ENCODE measurements around the gene ATP6V0A1.
A peak's percentile ranks its signal among the peaks of the same experiment; 100 is the strongest.

ATP6V0A1 gene

GRCh38 chr17:42421507-42422338 is 37.0 kb upstream of the ATP6V0A1 start:
- DNase-seq (ENCODE audit: low read depth, low spot score) = no peak
- Histone ChIP-seq H3K4me3 (ENCODE audit: low read length) (peak overlapping the region; percentile 64; the same call in 1 of the 2 replicates), H3K27me3 (ENCODE audit: control insufficient read depth, insufficient read depth, low read length) (no peaks in the 10 kb centered on the region), H3K9me3 (ENCODE audit: control insufficient read depth, insufficient read depth, low read length) (no peaks in the 10 kb centered on the region), H3K4me1 (ENCODE audit: control insufficient read depth, insufficient read depth, low read length) (0 out of 2 replicates have a peak, but pooled peaks cover 3% of the 10 kb centered on the region), H3K36me3 (ENCODE audit: control insufficient read depth, insufficient read depth, low read length) (no peaks in the 10 kb centered on the region), H3K27ac (ENCODE audit: low read length) (no peak overlapping the region)
- no CpG with 5 or more reads among the region's 59 CpGs for WGBS (ENCODE audit: insufficient coverage, insufficient read length)

- Histone ChIP-seq H3K4me3 (ENCODE audit: low read length) (peak overlapping the region; percentile 64; the same call in 1 of the 2 replicates), H3K27ac (ENCODE audit: low read length) (no peak overlapping the region)
- DNase-seq (ENCODE audit: low read depth, low spot score) = no peak
Observed at GRCh38 chr17:42422412-42422957, 36.2 kb upstream of the ATP6V0A1 start.

GRCh38 chr17:42422958-42423712 is 35.5 kb upstream of the ATP6V0A1 start, which contains the start of gene CAVIN1:
Gene CAVIN1, minus strand, starts transcription at chr17:42423256. Its CDS starts 159 bp downstream, at chr17:42423097.
- peak; percentile 85 for DNase-seq (ENCODE audit: low read depth, low spot score)
- Histone ChIP-seq H3K27ac (ENCODE audit: low read length) (no peak within 1 kb of the TSS), H3K27me3 (ENCODE audit: control insufficient read depth, insufficient read depth, low read length) (no peaks in the 10 kb centered on the region), H3K36me3 (ENCODE audit: control insufficient read depth, insufficient read depth, low read length) (no peaks in the 10 kb centered on the region), H3K4me3 (ENCODE audit: low read length) (peak within 1 kb of the TSS; percentile 64; the same call in 1 of the 2 replicates), H3K9me3 (ENCODE audit: control insufficient read depth, insufficient read depth, low read length) (no peaks in the 10 kb centered on the region), H3K4me1 (ENCODE audit: control insufficient read depth, insufficient read depth, low read length) (0 out of 2 replicates have a peak, but pooled peaks cover 3% of the 10 kb centered on the region)
- WGBS (ENCODE audit: insufficient coverage, insufficient read length) = no CpG with 5 or more reads among the region's 58 CpGs

More at GRCh38 chr17:42422412-42422957, 36.2 kb upstream of the ATP6V0A1 start:
- Histone ChIP-seq H3K9me3 (ENCODE audit: control insufficient read depth, insufficient read depth, low read length) (no peaks in the 10 kb centered on the region), H3K4me1 (ENCODE audit: control insufficient read depth, insufficient read depth, low read length) (0 out of 2 replicates have a peak, but pooled peaks cover 3% of the 10 kb centered on the region), H3K36me3 (ENCODE audit: control insufficient read depth, insufficient read depth, low read length) (no peaks in the 10 kb centered on the region), H3K27me3 (ENCODE audit: control insufficient read depth, insufficient read depth, low read length) (no peaks in the 10 kb centered on the region)
- WGBS (ENCODE audit: insufficient coverage, insufficient read length) = no CpG with 5 or more reads among the region's 44 CpGs

GRCh38 chr17:42423766-42424165 is 34.9 kb upstream of the ATP6V0A1 start:
- Histone ChIP-seq H3K4me3 (ENCODE audit: low read length) (no peak overlapping the region), H3K27ac (ENCODE audit: low read length) (no peak overlapping the region), H3K9me3 (ENCODE audit: control insufficient read depth, insufficient read depth, low read length) (no peaks in the 10 kb centered on the region), H3K4me1 (ENCODE audit: control insufficient read depth, insufficient read depth, low read length) (0 out of 2 replicates have a peak, but pooled peaks cover 3% of the 10 kb centered on the region), H3K36me3 (ENCODE audit: control insufficient read depth, insufficient read depth, low read length) (no peaks in the 10 kb centered on the region), H3K27me3 (ENCODE audit: control insufficient read depth, insufficient read depth, low read length) (no peaks in the 10 kb centered on the region)
- DNase-seq (ENCODE audit: low read depth, low spot score) = no peak
- no CpG with 5 or more reads among the region's 11 CpGs for WGBS (ENCODE audit: insufficient coverage, insufficient read length)

GRCh38 chr17:42424991-42425610 is 33.6 kb upstream of the ATP6V0A1 start:
- H3K4me1 ChIP-seq (ENCODE audit: control insufficient read depth, insufficient read depth, low read length) = 0 out of 2 replicates have a peak, but pooled peaks cover 3% of the 10 kb centered on the region
- DNase-seq (ENCODE audit: low read depth, low spot score) = no peak
- no peaks in the 10 kb centered on the region for H3K27me3 ChIP-seq (ENCODE audit: control insufficient read depth, insufficient read depth, low read length)
- no peaks in the 10 kb centered on the region for H3K36me3 ChIP-seq (ENCODE audit: control insufficient read depth, insufficient read depth, low read length)
- no peak overlapping the region for H3K27ac ChIP-seq (ENCODE audit: low read length)
- no peaks in the 10 kb centered on the region for H3K9me3 ChIP-seq (ENCODE audit: control insufficient read depth, insufficient read depth, low read length)
- WGBS (ENCODE audit: insufficient coverage, insufficient read length) = no CpG with 5 or more reads among the region's 4 CpGs
- no peak overlapping the region for H3K4me3 ChIP-seq (ENCODE audit: low read length)

- no peak for DNase-seq (ENCODE audit: low read depth, low spot score)
- WGBS (ENCODE audit: insufficient coverage, insufficient read length) = no CpG with 5 or more reads among the region's 4 CpGs
- no peak overlapping the region for H3K27ac ChIP-seq (ENCODE audit: low read length)
- no peaks in the 10 kb centered on the region for H3K4me1 ChIP-seq (ENCODE audit: control insufficient read depth, insufficient read depth, low read length)
- H3K4me3 ChIP-seq (ENCODE audit: low read length) = no peak overlapping the region
- H3K27me3 ChIP-seq (ENCODE audit: control insufficient read depth, insufficient read depth, low read length) = no peaks in the 10 kb centered on the region
- no peaks in the 10 kb centered on the region for H3K9me3 ChIP-seq (ENCODE audit: control insufficient read depth, insufficient read depth, low read length)
- no peaks in the 10 kb centered on the region for H3K36me3 ChIP-seq (ENCODE audit: control insufficient read depth, insufficient read depth, low read length)
Observed at GRCh38 chr17:42428141-42428944, 30.3 kb upstream of the ATP6V0A1 start.

- Histone ChIP-seq H3K4me3 (ENCODE audit: low read length) (no peak overlapping the region), H3K27ac (ENCODE audit: low read length) (no peak overlapping the region), H3K27me3 (ENCODE audit: control insufficient read depth, insufficient read depth, low read length) (no peaks in the 10 kb centered on the region), H3K36me3 (ENCODE audit: control insufficient read depth, insufficient read depth, low read length) (no peaks in the 10 kb centered on the region), H3K9me3 (ENCODE audit: control insufficient read depth, insufficient read depth, low read length) (no peaks in the 10 kb centered on the region), H3K4me1 (ENCODE audit: control insufficient read depth, insufficient read depth, low read length) (no peaks in the 10 kb centered on the region)
- WGBS (ENCODE audit: insufficient coverage, insufficient read length) = no CpG with 5 or more reads among the region's 3 CpGs
- DNase-seq (ENCODE audit: low read depth, low spot score) = no peak
Observed at GRCh38 chr17:42429726-42430447, 28.8 kb upstream of the ATP6V0A1 start.

GRCh38 chr17:42431758-42432161 is 26.9 kb upstream of the ATP6V0A1 start:
- no peak overlapping the region for H3K27ac ChIP-seq (ENCODE audit: low read length)

GRCh38 chr17:42436391-42436790 is 22.3 kb upstream of the ATP6V0A1 start:
- Histone ChIP-seq H3K4me1 (ENCODE audit: control insufficient read depth, insufficient read depth, low read length) (no peaks in the 10 kb centered on the region), H3K4me3 (ENCODE audit: low read length) (no peak overlapping the region), H3K36me3 (ENCODE audit: control insufficient read depth, insufficient read depth, low read length) (no peaks in the 10 kb centered on the region), H3K27me3 (ENCODE audit: control insufficient read depth, insufficient read depth, low read length) (no peaks in the 10 kb centered on the region), H3K9me3 (ENCODE audit: control insufficient read depth, insufficient read depth, low read length) (no peaks in the 10 kb centered on the region), H3K27ac (ENCODE audit: low read length) (no peak overlapping the region)
- no CpG with 5 or more reads among the region's 6 CpGs for WGBS (ENCODE audit: insufficient coverage, insufficient read length)
- DNase-seq (ENCODE audit: low read depth, low spot score) = no peak

More at GRCh38 chr17:42431758-42432161, 26.9 kb upstream of the ATP6V0A1 start:
- Histone ChIP-seq H3K9me3 (ENCODE audit: control insufficient read depth, insufficient read depth, low read length) (no peaks in the 10 kb centered on the region), H3K4me3 (ENCODE audit: low read length) (no peak overlapping the region), H3K36me3 (ENCODE audit: control insufficient read depth, insufficient read depth, low read length) (no peaks in the 10 kb centered on the region), H3K27me3 (ENCODE audit: control insufficient read depth, insufficient read depth, low read length) (no peaks in the 10 kb centered on the region), H3K4me1 (ENCODE audit: control insufficient read depth, insufficient read depth, low read length) (no peaks in the 10 kb centered on the region)
- WGBS (ENCODE audit: insufficient coverage, insufficient read length) = no CpG with 5 or more reads among the region's 3 CpGs
- no peak for DNase-seq (ENCODE audit: low read depth, low spot score)
